Hepatocyte (in vitro differentiated cells): ENCODE measurements around the gene RAB6A. TPM values are rescaled to one million over a fixed set of nuclear protein-coding genes. Genes with fewer than 3 reads are reported as not detected.

Experiments
- DNase-seq: peaks from one replicate; pipeline ENCODE4 v3.0.0-alpha.2; 2016; ENCODE audit warnings: low spot score
- H2AFZ ChIP-seq: fragments of 200-600 bp; sonication (generic); 2 replicates; pipeline ENCODE4 v1.6.0; 2016; ENCODE audit warnings: antibody characterized with exemption, mild to moderate bottlenecking
- H3K27ac ChIP-seq: fragments of 200-600 bp; sonication (generic); 2 replicates; pipeline ENCODE4 v1.5.1; 2016; ENCODE audit warnings: mild to moderate bottlenecking
- H3K27me3 ChIP-seq: fragments of 200-600 bp; sonication (generic); 2 replicates; pipeline ENCODE4 v1.6.1; 2016
- H3K36me3 ChIP-seq: fragments of 200-600 bp; sonication (generic); replicated peaks from 2 replicates; pipeline ENCODE4 v1.5.1; 2016; ENCODE audit warnings: low read depth; ENCODE audit not compliant: insufficient read depth
- H3K4me1 ChIP-seq: fragments of 200-600 bp; sonication (generic); 2 replicates; pipeline ENCODE4 v1.5.1; 2016; ENCODE audit warnings: mild to moderate bottlenecking, moderate library complexity; ENCODE audit not compliant: insufficient read depth
- H3K4me2 ChIP-seq: fragments of 200-600 bp; sonication (generic); 2 replicates; pipeline ENCODE4 v1.6.0; 2016
- H3K4me3 ChIP-seq: fragments of 200-600 bp; sonication (generic); 2 replicates; pipeline ENCODE4 v1.5.1; 2016; ENCODE audit warnings: mild to moderate bottlenecking
- H3K79me2 ChIP-seq: fragments of 200-600 bp; sonication (generic); 2 replicates; pipeline ENCODE4 v1.6.0; 2017; ENCODE audit warnings: mild to moderate bottlenecking
- H3K9me2 ChIP-seq: fragments of 200-600 bp; sonication (generic); replicated peaks from 2 replicates; pipeline ENCODE4 v1.6.0; 2017; ENCODE audit warnings: mild to moderate bottlenecking; ENCODE audit not compliant: insufficient read depth
- H3K9me3 ChIP-seq: fragments of 200-600 bp; sonication (generic); 2 replicates; pipeline ENCODE4 v1.5.1; 2016; ENCODE audit warnings: low read depth, mild to moderate bottlenecking
- H4K20me1 ChIP-seq: fragments of 200-600 bp; sonication (generic); 2 replicates; pipeline ENCODE4 v1.6.0; 2016; ENCODE audit warnings: mild to moderate bottlenecking; ENCODE audit not compliant: insufficient read depth, poor library complexity, severe bottlenecking
- EZH2 ChIP-seq: fragments of 200-600 bp; sonication (generic); IDR thresholded peaks from 2 replicates; pipeline ENCODE4 v1.6.1; 2016; ENCODE audit warnings: antibody characterized with exemption, mild to moderate bottlenecking, borderline replicate concordance
- EZH2phosphoT487 ChIP-seq: fragments of 200-600 bp; sonication (generic); IDR thresholded peaks from one replicate; pipeline ENCODE4 v1.6.1; 2018; ENCODE audit warnings: antibody characterized with exemption, mild to moderate bottlenecking, low read depth, moderate library complexity; ENCODE audit not compliant: unreplicated experiment, severe bottlenecking
- whole genome bisulfite sequencing: methylation state at CpG from one replicate; pipeline ENCODE4 v1.1.6; 2016; ENCODE audit warnings: low lambda C conversion rate; ENCODE audit errors: missing lambda C conversion rate; 5-methylcytosine and 5-hydroxymethylcytosine counted together
- polyA plus RNA-seq: library from polyadenylated mRNA; unstranded; fragments of >200 nt; fragmentation: Nextera tagmentation; extraction: Ambion mirVana; gene quantifications from 2 replicates; pipeline ENCODE4 v1.2.1, GENCODE V29; 2016
- total RNA-seq: library from RNA; depleted of rRNA; stranded (reverse); fragments of >200 nt; gene quantifications from 2 replicates; pipeline ENCODE4 v1.2.3, GENCODE V29; 2014
- TF ChIP-seq, protein P1 (sequence below): fragments of 200-600 bp; sonication (generic); IDR thresholded peaks from 2 replicates; pipeline ENCODE4 v1.5.1; 2016; ENCODE audit warnings: antibody characterized with exemption, mild to moderate bottlenecking; ENCODE audit not compliant: poor library complexity

RAB6A gene
- total and polyA plus RNA-seq, 2 experiments from 2014 or later, result 85.8 to 99.5 TPM

- H3K79me2 ChIP-seq, result no peaks in the 10 kb centered on the region
- H3K27ac ChIP-seq, result no peak overlapping the region
- no peaks in the 10 kb centered on the region for H3K4me1 ChIP-seq
- H4K20me1 ChIP-seq, result no peaks in the 10 kb centered on the region
- H3K27me3 ChIP-seq, result no peaks in the 10 kb centered on the region
- no peaks in the 10 kb centered on the region for H3K9me2 ChIP-seq
- WGBS, result 100% methylated on average over 1 of the region's 1 CpG
- no peaks in the 10 kb centered on the region for H3K36me3 ChIP-seq
- DNase-seq, result no peak
- no peak overlapping the region for H3K4me3 ChIP-seq
- TF ChIP-seq EZH2 (no peak), EZH2phosphoT487 (no peak)
- TF ChIP-seq, protein P1, sequence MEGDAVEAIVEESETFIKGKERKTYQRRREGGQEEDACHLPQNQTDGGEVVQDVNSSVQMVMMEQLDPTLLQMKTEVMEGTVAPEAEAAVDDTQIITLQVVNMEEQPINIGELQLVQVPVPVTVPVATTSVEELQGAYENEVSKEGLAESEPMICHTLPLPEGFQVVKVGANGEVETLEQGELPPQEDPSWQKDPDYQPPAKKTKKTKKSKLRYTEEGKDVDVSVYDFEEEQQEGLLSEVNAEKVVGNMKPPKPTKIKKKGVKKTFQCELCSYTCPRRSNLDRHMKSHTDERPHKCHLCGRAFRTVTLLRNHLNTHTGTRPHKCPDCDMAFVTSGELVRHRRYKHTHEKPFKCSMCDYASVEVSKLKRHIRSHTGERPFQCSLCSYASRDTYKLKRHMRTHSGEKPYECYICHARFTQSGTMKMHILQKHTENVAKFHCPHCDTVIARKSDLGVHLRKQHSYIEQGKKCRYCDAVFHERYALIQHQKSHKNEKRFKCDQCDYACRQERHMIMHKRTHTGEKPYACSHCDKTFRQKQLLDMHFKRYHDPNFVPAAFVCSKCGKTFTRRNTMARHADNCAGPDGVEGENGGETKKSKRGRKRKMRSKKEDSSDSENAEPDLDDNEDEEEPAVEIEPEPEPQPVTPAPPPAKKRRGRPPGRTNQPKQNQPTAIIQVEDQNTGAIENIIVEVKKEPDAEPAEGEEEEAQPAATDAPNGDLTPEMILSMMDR, result no peak
- H3K4me2 ChIP-seq, result no peak overlapping the region
- no peaks in the 10 kb centered on the region for H3K9me3 ChIP-seq
- no peak overlapping the region for H2AFZ ChIP-seq
Observed at GRCh38 chr11:73637012-73637411, 123.9 kb downstream of the RAB6A start.

- TF ChIP-seq, protein P1, result no peak
- TF ChIP-seq EZH2phosphoT487 (no peak), EZH2 (no peak)
- no peak overlapping the region for H2AFZ ChIP-seq
- no peak overlapping the region for H3K27ac ChIP-seq
- H3K27me3 ChIP-seq, result no peaks in the 10 kb centered on the region
- H3K4me3 ChIP-seq, result no peak overlapping the region
- WGBS, result 92% methylated on average over 5 of the region's 5 CpGs
- H3K9me3 ChIP-seq, result no peaks in the 10 kb centered on the region
- H4K20me1 ChIP-seq, result no peaks in the 10 kb centered on the region
- no peak for DNase-seq
- H3K36me3 ChIP-seq, result no peaks in the 10 kb centered on the region
- H3K4me2 ChIP-seq, result no peak overlapping the region
- H3K79me2 ChIP-seq, result no peaks in the 10 kb centered on the region
- H3K9me2 ChIP-seq, result no peaks in the 10 kb centered on the region
- no peaks in the 10 kb centered on the region for H3K4me1 ChIP-seq
Observed at GRCh38 chr11:73636249-73636648, 124.6 kb downstream of the RAB6A start.

- Histone ChIP-seq H3K4me1 (no peaks in the 10 kb centered on the region), H3K9me2 (no peaks in the 10 kb centered on the region), H3K9me3 (no peaks in the 10 kb centered on the region), H3K36me3 (no peaks in the 10 kb centered on the region), H4K20me1 (no peaks in the 10 kb centered on the region), H3K4me3 (no peak overlapping the region), H3K27ac (no peak overlapping the region), H3K79me2 (no peaks in the 10 kb centered on the region), H3K4me2 (no peak overlapping the region), H2AFZ (no peak overlapping the region), H3K27me3 (no peaks in the 10 kb centered on the region)
- TF ChIP-seq EZH2phosphoT487, result no peak
- TF ChIP-seq, protein P1, result no peak
- DNase-seq, result no peak
- 100% methylated on average over 5 of the region's 5 CpGs for WGBS
Observed at GRCh38 chr11:73635721-73636120, 125.2 kb downstream of the RAB6A start.

GRCh38 chr11:73633999-73634398, 126.9 kb downstream of the RAB6A start:
- no peak for DNase-seq
- WGBS, result 88% methylated on average over 2 of the region's 2 CpGs
- no peaks in the 10 kb centered on the region for H4K20me1 ChIP-seq
- H3K9me2 ChIP-seq, result no peaks in the 10 kb centered on the region
- no peak overlapping the region for H3K27ac ChIP-seq
- H3K4me3 ChIP-seq, result no peak overlapping the region
- no peak overlapping the region for H3K4me2 ChIP-seq
- no peaks in the 10 kb centered on the region for H3K79me2 ChIP-seq
- H3K27me3 ChIP-seq, result no peaks in the 10 kb centered on the region
- H3K36me3 ChIP-seq, result no peaks in the 10 kb centered on the region
- no peaks in the 10 kb centered on the region for H3K4me1 ChIP-seq
- TF ChIP-seq EZH2 (no peak), EZH2phosphoT487 (no peak)
- TF ChIP-seq, protein P1, result no peak
- H2AFZ ChIP-seq, result no peak overlapping the region
- no peaks in the 10 kb centered on the region for H3K9me3 ChIP-seq
